GM19467 (cell line): ENCODE results near the gene EIPR1.

Experiments used
- ATAC-seq: cut with Tn5 transposase; IDR thresholded peaks from one replicate; pipeline ENCODE4 v1.9.1; 2021; ENCODE audit warnings: mild to moderate bottlenecking, moderate library complexity; ENCODE audit not compliant: unreplicated experiment

The EIPR1 gene

DNA sequence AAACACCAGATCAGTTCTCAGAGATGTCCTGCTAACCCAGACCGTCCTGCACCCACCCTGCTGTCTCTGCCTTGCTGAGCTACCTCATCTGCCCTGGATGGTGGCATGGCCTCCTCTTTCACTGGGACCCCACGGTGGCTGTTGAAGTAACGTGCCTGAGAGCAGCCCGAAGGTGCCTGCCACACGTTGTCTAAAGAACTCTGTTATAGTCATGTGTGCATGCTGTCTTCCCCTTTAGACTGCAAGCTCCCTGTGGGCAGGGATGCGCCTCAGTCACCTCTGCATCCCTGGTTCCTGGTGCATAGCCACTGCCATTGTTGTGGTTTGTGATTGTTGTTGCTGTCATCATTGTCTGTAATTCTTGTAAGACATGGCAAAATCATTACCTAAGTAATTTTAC, 235.9 kb downstream of the EIPR1 start:
- ATAC-seq, result no peak

- no peak for ATAC-seq
Measured at GRCh38 chr2:3139906-3140305, 237.7 kb downstream of the EIPR1 start.
